ENCODE measurements around the gene APEX1. TPM values are rescaled to one million over a fixed set of nuclear protein-coding genes. Genes with fewer than 3 reads are reported as not detected.

APEX1 gene
- total and polyA plus RNA-seq, 2 of the 8 experiments (the other 6 are each of a cell fraction or from before 2014, with no cell fraction given): 384 to 700 TPM

DNA sequence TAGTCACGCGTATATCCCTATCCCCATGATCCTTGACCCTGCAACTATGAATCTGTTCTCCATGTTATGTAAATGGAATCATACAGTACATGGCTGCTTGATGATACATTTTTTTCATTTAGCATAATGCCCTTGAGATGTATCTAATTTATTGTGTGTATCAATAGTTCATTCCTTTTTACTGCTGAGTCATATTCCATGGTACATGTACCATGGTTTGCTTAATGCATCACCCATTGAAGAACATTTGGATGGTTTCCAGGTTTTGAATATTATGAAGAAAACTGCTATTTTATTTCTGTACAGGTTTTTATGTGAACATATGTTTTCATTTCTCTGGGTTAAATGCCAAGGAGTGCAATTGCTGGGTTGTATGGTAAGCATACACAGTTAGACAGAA lies 46.3 kb downstream of the APEX1 start:
- Histone ChIP-seq H3K23ac (ENCODE audit: insufficient read length) (no peak overlapping the region), H3K23me2 (ENCODE audit: low read depth, low read length) (no peaks in the 10 kb centered on the region; the same call in 1 of the 2 replicates), H3K4me2 (ENCODE audit: insufficient read depth in 1 of 2, low read depth in 2 of 2, low read length in 2 of 2) (no peak overlapping the region), H2BK12ac (ENCODE audit: low read depth, low read length) (no peak overlapping the region), H3K9ac (replicated peaks in 1 of 4; ENCODE audit: extremely low read depth in 1 of 4, low read depth in 3 of 4, low read length in 3 of 4) (no peak overlapping the region), H2BK5ac (ENCODE audit: low read depth, low read length) (no peak overlapping the region), H2AK5ac (ENCODE audit: low read depth, low read length) (no peak overlapping the region), H3K79me1 (ENCODE audit: low read depth, low read length) (no peaks in the 10 kb centered on the region), H3K4ac (replicated peaks; ENCODE audit: insufficient read length, low read depth, low read length) (no peak overlapping the region), H4K8ac (ENCODE audit: extremely low read depth, insufficient read depth, low read length) (no peak overlapping the region), H2AFZ (ENCODE audit: low read length) (no peak overlapping the region), H4K20me1 (replicated peaks in 1 of 2; ENCODE audit: control insufficient read depth in 1 of 2, insufficient read depth in 2 of 2, low read length in 2 of 2) (no peaks in the 10 kb centered on the region), H2BK15ac (ENCODE audit: low read length) (no peak overlapping the region), H3K4me3 (ENCODE audit: extremely low read depth in 1 of 4, insufficient read depth in 2 of 4, low read depth in 3 of 4, low read length in 4 of 4) (no peak overlapping the region), H3K27me3 (replicated peaks in 1 of 4; ENCODE audit: control insufficient read depth in 3 of 4, extremely low read depth in 1 of 4, insufficient read depth in 3 of 4, low read length in 3 of 4) (no peaks in the 10 kb centered on the region), H3K18ac (ENCODE audit: extremely low read depth, low read length) (no peak overlapping the region), H2BK120ac (replicated peaks; ENCODE audit: low read depth, low read length) (no peak overlapping the region), H3K27ac (ENCODE audit: low read depth, low read length) (no peak overlapping the region), H3K79me2 (ENCODE audit: control insufficient read depth in 1 of 2, insufficient read depth in 2 of 2, low read length in 2 of 2) (no peaks in the 10 kb centered on the region), H4K91ac (replicated peaks; ENCODE audit: insufficient read length, low read length) (no peak overlapping the region), H3K56ac (replicated peaks; ENCODE audit: insufficient read length, low read depth, low read length) (no peak overlapping the region), H3K36me3 (ENCODE audit: control insufficient read depth in 2 of 4, insufficient read depth in 4 of 4, low read length in 3 of 4) (no peaks in the 10 kb centered on the region), H3K9me3 (ENCODE audit: insufficient read depth in 2 of 2, low read depth in 1 of 2, low read length in 1 of 2) (peaks cover 0 to 3% of the 10 kb centered on the region in 2 experiments; a peak in 3 of 4 replicates), H3K4me1 (replicated peaks in 1 of 4; ENCODE audit: control insufficient read depth in 3 of 4, insufficient read depth in 4 of 4, low read length in 3 of 4) (peaks cover 0 to 8% (median 3%) of the 10 kb centered on the region in 4 experiments; a peak in 6 of 7 replicates), H3K14ac (ENCODE audit: insufficient read length) (no peak overlapping the region), H2BK20ac (ENCODE audit: low read length) (peak overlapping the region; percentile 64; the same call in 1 of the 2 replicates), H4K5ac (ENCODE audit: insufficient read length, low read depth, low read length) (no peak overlapping the region)
- 98% methylated on average over 2 of the region's 2 CpGs; no CpG with 5 or more reads in 1 of the 2 experiments for WGBS, 2 experiments (ENCODE audit: extremely low coverage in 1 of 2, insufficient coverage in 1 of 2, insufficient read length in 1 of 2, insufficient replicate concordance in 2 of 2, low coverage in 1 of 2, low lambda C conversion rate in 2 of 2, missing lambda C conversion rate in 1 of 2)
- ChIA-PET CTCF (ENCODE audit: partially characterized antibody) (no interaction called here), POLR2A (ENCODE audit: partially characterized antibody) (no interaction called here)
- DNase-seq (ENCODE audit: low read depth in 1 of 2, low spot score in 2 of 2): no peak
- no peak for FAIRE-seq
- TF ChIP-seq POLR2AphosphoS5 (IDR thresholded peaks at IDR 0.05; ENCODE audit: low read depth, low read length) (no peak), SRF (IDR thresholded peaks at IDR 0.05; ENCODE audit: low read depth, low read length) (no peak), GABPA (IDR thresholded peaks at IDR 0.05; ENCODE audit: borderline replicate concordance, insufficient read depth, low read length) (no peak), SIX5 (IDR thresholded peaks at IDR 0.05; ENCODE audit: low read depth, low read length) (no peak), EP300 (IDR thresholded peaks at IDR 0.05; ENCODE audit: borderline replicate concordance in 1 of 2, low read depth in 2 of 2, low read length in 2 of 2) (no peak), NANOG (IDR thresholded peaks at IDR 0.05; ENCODE audit: insufficient read depth, low read depth, low read length, poor library complexity, severe bottlenecking) (no peak), JUND (IDR thresholded peaks at IDR 0.05; ENCODE audit: low read length) (no peak), MAFK (IDR thresholded peaks at IDR 0.05; ENCODE audit: low read depth, low read length) (no peak), ZNF274 (IDR thresholded peaks at IDR 0.05; ENCODE audit: borderline replicate concordance, extremely low read depth, low read length) (no peak), CBX8 (IDR thresholded peaks at IDR 0.05; ENCODE audit: borderline replicate concordance, low read depth, low read length) (no peak), GTF2F1 (IDR thresholded peaks at IDR 0.05; ENCODE audit: borderline replicate concordance, low read depth, low read length) (no peak)
- TF ChIP-seq, protein P1, sequence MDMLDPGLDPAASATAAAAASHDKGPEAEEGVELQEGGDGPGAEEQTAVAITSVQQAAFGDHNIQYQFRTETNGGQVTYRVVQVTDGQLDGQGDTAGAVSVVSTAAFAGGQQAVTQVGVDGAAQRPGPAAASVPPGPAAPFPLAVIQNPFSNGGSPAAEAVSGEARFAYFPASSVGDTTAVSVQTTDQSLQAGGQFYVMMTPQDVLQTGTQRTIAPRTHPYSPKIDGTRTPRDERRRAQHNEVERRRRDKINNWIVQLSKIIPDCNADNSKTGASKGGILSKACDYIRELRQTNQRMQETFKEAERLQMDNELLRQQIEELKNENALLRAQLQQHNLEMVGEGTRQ (IDR thresholded peaks at IDR 0.05; ENCODE audit: low read length): no peak
